HepG2 (cell line): Measurements from ENCODE around the gene VKORC1. TPM values are rescaled to one million over a fixed set of nuclear protein-coding genes. Genes with fewer than 3 reads are reported as not detected.
A peak's percentile ranks its signal among the peaks of the same experiment; 100 is the strongest.

Experiments
- ATAC-seq: fragments of 200-7000 bp; cut with Tn5 transposase; 3 replicates; pipeline ENCODE4 v1.9.1; 2020; ENCODE audit warnings: mild to moderate bottlenecking, moderate library complexity
- BruUV-seq: library from RNA; stranded (reverse); fragments of 400-500 nt; replicated peaks from 2 replicates; lab custom pipeline; 2021; lab: Mats Ljungman, UMichigan
- CTCF ChIA-PET: fragments of 300-600 bp; formaldehyde crosslinking; extraction: SDS; loops from one replicate; lab custom pipeline; 2021; ENCODE audit warnings: low total read pairs, inconsistent platforms, low intra/inter-chr PET ratio; lab: Yijun Ruan, JAX
- POLR2A ChIA-PET: fragments of 350-600 bp; sonication (Branson Sonifier 250); formaldehyde crosslinking; loops from one replicate; lab custom pipeline; 2020; ENCODE audit warnings: antibody characterized with exemption, inconsistent platforms; lab: Yijun Ruan, JAX
- DNase-seq: peaks from one replicate; pipeline ENCODE4 v3.0.0-alpha.2; 2015; ENCODE audit warnings: low spot score
- FAIRE-seq: peaks from 3 replicates; lab custom pipeline; 2011; peaks lifted over from hg19 to GRCh38; lab: Jason Lieb, UNC
- H2AFZ ChIP-seq: one replicate; pipeline ENCODE4 v1.6.1; 2011; ENCODE audit warnings: low read length, inconsistent platforms
- H3K27ac ChIP-seq: fragments of 300-600 bp; 3 replicates; pipeline ENCODE4 v1.8.0; 2011; ENCODE audit warnings: mixed run types, mild to moderate bottlenecking, mixed read lengths, low read length, inconsistent platforms; ENCODE audit not compliant: insufficient read depth; ENCODE audit errors: extremely low read length
- H3K27me3 ChIP-seq, 2 experiments: fragments of 200-600 bp in 1 of 2; 2 replicates in 1 of 2; 3 replicates in 1 of 2; pipeline versions ENCODE4 v1.6.0 to v1.8.0; 2011; ENCODE audit warnings: low read length in 2 of 2, mild to moderate bottlenecking in 2 of 2, moderate library complexity in 2 of 2, inconsistent platforms in 1 of 2; ENCODE audit not compliant: insufficient read depth in 2 of 2, control insufficient read depth in 1 of 2
- H3K36me3 ChIP-seq, 2 experiments: fragments of 200-600 bp in 1 of 2; replicated peaks in 1 of 2; 2 replicates in 1 of 2; 3 replicates in 1 of 2; pipeline versions ENCODE4 v1.5.1 to v1.8.0; 2011; ENCODE audit warnings: low read length in 2 of 2, inconsistent platforms in 1 of 2; ENCODE audit not compliant: insufficient read depth in 2 of 2, control insufficient read depth in 1 of 2
- H3K4me1 ChIP-seq: 2 replicates; pipeline ENCODE4 v1.5.1; 2012; ENCODE audit warnings: low read length, inconsistent platforms; ENCODE audit not compliant: insufficient read depth
- H3K4me2 ChIP-seq: 2 replicates; pipeline ENCODE4 v1.6.0; 2011; ENCODE audit warnings: low read depth, low read length, inconsistent platforms
- H3K4me3 ChIP-seq, 3 experiments: fragments of 200-600 bp in 1 of 3; sonication (generic), shearing (Covaris generic) in 1 of 3; replicated peaks in 1 of 3; 2 replicates each; pipeline ENCODE4 v1.5.1; 2011 to 2016; ENCODE audit warnings: low read length in 3 of 3, inconsistent platforms in 2 of 3, low read depth in 2 of 3, mild to moderate bottlenecking in 2 of 3, control low read depth in 1 of 3, mixed read lengths in 1 of 3; ENCODE audit not compliant: insufficient read depth in 1 of 3
- H3K79me2 ChIP-seq: one replicate; pipeline ENCODE4 v1.6.1; 2011; ENCODE audit warnings: low read length, inconsistent platforms; ENCODE audit not compliant: insufficient read depth
- H3K9ac ChIP-seq: 2 replicates; pipeline ENCODE4 v1.6.0; 2011; ENCODE audit warnings: mild to moderate bottlenecking, low read depth, low read length, inconsistent platforms; ENCODE audit not compliant: insufficient read depth
- H3K9me3 ChIP-seq: 2 replicates; pipeline ENCODE4 v1.5.1; 2012; ENCODE audit warnings: mild to moderate bottlenecking, low read length
- H4K20me1 ChIP-seq: 2 replicates; pipeline ENCODE4 v1.6.0; 2011; ENCODE audit warnings: inconsistent platforms, mild to moderate bottlenecking, low read length, moderate library complexity; ENCODE audit not compliant: insufficient read depth
- ARHGAP35 ChIP-seq: sonication (generic); formaldehyde crosslinking; IDR thresholded peaks from 2 replicates; pipeline ENCODE4 v1.9.0; 2022; ENCODE audit warnings: mild to moderate bottlenecking, inconsistent platforms, moderate library complexity, missing genetic modification reagents, borderline replicate concordance
- NFKB2 ChIP-seq: sonication (generic); formaldehyde crosslinking; IDR thresholded peaks from 2 replicates; pipeline ENCODE4 v1.4.0; 2020; ENCODE audit warnings: missing genetic modification reagents, borderline replicate concordance
- NFYB ChIP-seq: sonication (generic); formaldehyde crosslinking; IDR thresholded peaks from 2 replicates; pipeline ENCODE4 v1.4.0; 2020; ENCODE audit warnings: missing genetic modification reagents
- TBL1XR1 ChIP-seq: fragments of 150-350 bp; IDR thresholded peaks from 2 replicates; pipeline ENCODE4 v1.6.1; 2014; ENCODE audit warnings: borderline replicate concordance, low read length; ENCODE audit not compliant: partially characterized antibody
- ZBTB20 ChIP-seq: sonication (generic); formaldehyde crosslinking; IDR thresholded peaks from 2 replicates; pipeline ENCODE4 v1.8.1; 2023; ENCODE audit warnings: missing genetic modification reagents, low read depth, mild to moderate bottlenecking, borderline replicate concordance
- ZNF225 ChIP-seq: sonication (generic); formaldehyde crosslinking; IDR thresholded peaks from 2 replicates; pipeline ENCODE4 v1.4.0; 2020; ENCODE audit warnings: mild to moderate bottlenecking, missing genetic modification reagents
- ZNF713 ChIP-seq: sonication (generic); formaldehyde crosslinking; IDR thresholded peaks from 2 replicates; pipeline ENCODE4 v1.4.0; 2020; ENCODE audit warnings: mild to moderate bottlenecking, missing genetic modification reagents
- WGBS: methylation state at CpG from one replicate; pipeline ENCODE4 v1.1.6; 2017; ENCODE audit warnings: low lambda C conversion rate; 5-methylcytosine and 5-hydroxymethylcytosine counted together
- in situ Hi-C: cut with HindIII; loops from 2 replicates; pipeline ENCODE4 v1.10.0; 2017; ENCODE audit warnings: low pct_unique_long_range_greater_than_20kb; ENCODE audit not compliant: extremely low pct_ligation_motif_present
- intact Hi-C: fragments of 100-400 bp; cut with micrococcal nuclease; formaldehyde crosslinking; loops from one replicate; pipeline ENCODE4 v1.10.0; 2022; ENCODE audit not compliant: unreplicated experiment
- polyA plus RNA-seq, 8 experiments: library from polyadenylated mRNA; depleted of rRNA in 3 of 8; stranded (reverse) in 7 of 8; unstranded in 1 of 8; fragments of >200 nt; fragmentation: Illumina TruSeq in 4 of 8; extraction: Trizol in 4 of 8; gene quantifications; 2 replicates each; pipeline versions ENCODE4 v1.2.1 to v1.2.3, GENCODE V29; 2011 to 2016; ENCODE audit warnings: low read depth in 4 of 8, missing spikeins in 1 of 8, mixed read lengths in 1 of 8; ENCODE audit not compliant: insufficient read depth in 1 of 8
- total RNA-seq, 5 experiments: library from RNA; depleted of rRNA; stranded (reverse); fragments of >200 nt; fragmentation: Illumina TruSeq; extraction: Trizol; gene quantifications; 2 replicates each; pipeline ENCODE4 v1.2.3, GENCODE V29; 2016; ENCODE audit warnings: low read depth in 1 of 5
- TF ChIP-seq, protein P1 (sequence below): sonication (generic); formaldehyde crosslinking; IDR thresholded peaks from 2 replicates; pipeline ENCODE4 v1.5.0; 2020; ENCODE audit warnings: mild to moderate bottlenecking, missing genetic modification reagents, borderline replicate concordance
- TF ChIP-seq, protein P2 (sequence below): sonication (generic); formaldehyde crosslinking; IDR thresholded peaks from 2 replicates; pipeline ENCODE4 v1.5.0; 2020; ENCODE audit warnings: mild to moderate bottlenecking, missing genetic modification reagents, borderline replicate concordance
- TF ChIP-seq, protein P3 (sequence below): sonication (generic); formaldehyde crosslinking; IDR thresholded peaks from 2 replicates; pipeline ENCODE4 v1.5.0; 2020; ENCODE audit warnings: missing genetic modification reagents

Gene VKORC1
- total and polyA plus RNA-seq, 2 of the 13 experiments (the other 11 are each of a cell fraction or from before 2014, with no cell fraction given) = 141 to 615 TPM

DNA sequence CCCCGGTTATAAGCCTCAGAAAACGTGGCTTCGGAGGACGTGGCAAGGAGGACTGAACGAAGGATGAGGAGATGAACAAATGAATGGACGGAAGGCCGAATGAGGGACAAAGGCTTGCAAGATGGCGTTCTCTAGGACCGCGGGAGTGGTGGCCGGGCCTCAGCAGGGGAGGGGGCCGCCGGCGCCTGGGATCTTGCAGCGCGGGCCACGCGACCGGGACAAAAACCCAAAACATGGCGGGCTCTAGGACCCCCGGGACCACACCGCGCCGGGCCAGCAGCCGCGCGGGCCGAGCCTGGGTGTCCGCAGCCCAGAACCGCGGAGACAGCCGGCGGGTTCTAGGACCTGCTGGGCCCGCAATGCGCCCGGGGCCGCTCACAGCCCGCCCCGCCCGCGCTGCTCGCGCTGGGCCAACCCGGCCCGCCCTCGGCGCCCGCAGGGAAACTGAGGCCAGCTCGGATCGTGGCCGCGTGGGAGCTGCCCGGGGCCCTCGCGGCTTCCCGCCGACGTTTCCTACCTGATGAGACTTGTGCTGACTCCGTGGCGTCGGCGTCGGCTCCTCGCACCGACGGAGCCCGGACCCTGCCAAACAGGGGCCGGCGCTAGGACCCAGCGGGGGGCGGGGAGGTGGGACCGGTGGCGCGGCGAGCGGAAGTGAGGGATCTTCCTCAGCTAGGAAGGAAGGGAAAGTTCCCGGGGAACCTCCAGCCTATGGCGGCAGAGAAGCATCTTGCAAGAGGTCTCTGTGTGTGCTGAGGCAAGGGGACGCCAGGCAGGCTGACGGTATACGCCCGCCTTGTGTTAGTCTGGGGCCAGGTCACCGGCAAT lies 21.2 kb downstream of the VKORC1 start (continued):
- TF ChIP-seq, protein P1, sequence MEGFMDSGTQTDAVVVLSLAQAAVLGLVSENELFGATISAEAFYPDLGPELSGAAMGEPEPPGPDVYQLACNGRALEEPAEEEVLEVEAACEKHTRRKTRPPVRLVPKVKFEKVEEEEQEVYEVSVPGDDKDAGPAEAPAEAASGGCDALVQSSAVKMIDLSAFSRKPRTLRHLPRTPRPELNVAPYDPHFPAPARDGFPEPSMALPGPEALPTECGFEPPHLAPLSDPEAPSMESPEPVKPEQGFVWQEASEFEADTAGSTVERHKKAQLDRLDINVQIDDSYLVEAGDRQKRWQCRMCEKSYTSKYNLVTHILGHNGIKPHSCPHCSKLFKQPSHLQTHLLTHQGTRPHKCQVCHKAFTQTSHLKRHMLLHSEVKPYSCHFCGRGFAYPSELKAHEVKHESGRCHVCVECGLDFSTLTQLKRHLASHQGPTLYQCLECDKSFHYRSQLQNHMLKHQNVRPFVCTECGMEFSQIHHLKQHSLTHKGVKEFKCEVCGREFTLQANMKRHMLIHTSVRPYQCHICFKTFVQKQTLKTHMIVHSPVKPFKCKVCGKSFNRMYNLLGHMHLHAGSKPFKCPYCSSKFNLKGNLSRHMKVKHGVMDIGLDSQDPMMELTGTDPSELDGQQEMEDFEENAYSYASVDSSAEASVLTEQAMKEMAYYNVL = peak; percentile 68; the same call in 1 of the 2 replicates
- TF ChIP-seq NFKB2 (CRISPR knock-in tag) = peak; percentile 69
- TF ChIP-seq ZNF225 (CRISPR knock-in tag) = no peak; the same call in 1 of the 2 replicates
- TF ChIP-seq ZBTB20 (CRISPR knock-in tag) = no peak
- peak; percentile 19 for TF ChIP-seq TBL1XR1
- no peak for TF ChIP-seq ZNF713 (CRISPR knock-in tag)

DNA sequence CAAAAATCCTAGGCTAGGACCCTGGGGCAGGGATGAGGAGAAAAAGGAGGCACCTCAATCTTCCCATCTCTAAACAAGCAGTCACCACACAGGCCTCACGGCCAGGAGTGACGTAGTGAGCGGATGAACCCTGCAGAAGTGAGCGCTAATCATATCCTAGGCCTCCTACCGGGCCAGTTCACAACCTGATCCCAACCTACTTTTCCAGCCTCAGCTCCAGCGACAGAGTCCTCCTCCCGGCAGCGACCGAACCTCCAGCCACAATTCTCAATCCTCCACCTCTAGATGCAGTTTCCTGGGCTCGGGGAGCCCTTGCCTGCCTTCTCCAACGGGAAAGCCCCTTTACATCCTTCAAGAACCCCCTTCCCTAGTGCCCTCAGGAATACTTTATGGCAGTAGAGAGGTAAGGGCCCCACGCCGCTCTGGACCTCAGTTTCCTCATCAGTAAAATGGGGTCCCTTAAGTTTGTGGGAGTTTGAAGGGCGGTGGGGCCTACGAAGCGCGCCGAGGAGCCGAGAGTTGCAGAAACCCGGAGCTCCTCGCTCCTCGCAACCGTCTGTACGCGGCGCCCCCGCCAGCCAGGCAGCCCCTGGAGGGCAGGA lies 22.0 kb downstream of the VKORC1 start:
- Histone ChIP-seq H3K27me3 (no peaks in the 10 kb centered on the region; a peak in 1 of 5 replicates), H3K4me3 (peak overlapping the region; percentile 75 to 97 (median 90)), H3K36me3 (peaks cover 6 to 19% of the 10 kb centered on the region in 2 experiments; a peak in 4 of 5 replicates), H3K79me2 (peaks cover 49% of the 10 kb centered on the region), H3K9me3 (no peaks in the 10 kb centered on the region), H3K27ac (peak overlapping the region; percentile 83), H3K4me1 (peaks cover 22% of the 10 kb centered on the region), H3K9ac (peak overlapping the region; percentile 88), H4K20me1 (no peaks in the 10 kb centered on the region), H3K4me2 (peak overlapping the region; percentile 78), H2AFZ (no peak overlapping the region)
- in situ Hi-C loops = loop anchor here (5.0 kb wide), 2 partner anchors 40 to 85 kb away; partner anchors contain the start of genes HSD3B7 and STX4
- ChIA-PET POLR2A (interaction anchor here (0.7 to 2.4 kb wide), 7 partner anchors 29 to 640 kb away, joined by 3 to 56 read pairs (median 24); partner anchors contain the start of genes FUS, HSD3B7 and KAT8), CTCF (interaction anchor here (1.7 kb wide), 1 partner anchor 87 kb away, joined by 8 read pairs; the partner anchor contains the start of gene HSD3B7)
- FAIRE-seq (no peak), DNase-seq (peak; percentile 27), ATAC-seq (peak; percentile 10)
- intact Hi-C loops = loop anchor here (1.0 to 2.0 kb wide), 2 partner anchors 45 to 46 kb away; partner anchors contain the start of gene KAT8
- no TSS peak for BruUV-seq
- 1% methylated on average over 15 of the region's 27 CpGs for WGBS
- TF ChIP-seq NFYB (no peak), ARHGAP35 (CRISPR knock-in tag) (peak; percentile 83; the same call in 1 of the 2 replicates), ZNF713 (CRISPR knock-in tag) (no peak)
- TF ChIP-seq, protein P2, sequence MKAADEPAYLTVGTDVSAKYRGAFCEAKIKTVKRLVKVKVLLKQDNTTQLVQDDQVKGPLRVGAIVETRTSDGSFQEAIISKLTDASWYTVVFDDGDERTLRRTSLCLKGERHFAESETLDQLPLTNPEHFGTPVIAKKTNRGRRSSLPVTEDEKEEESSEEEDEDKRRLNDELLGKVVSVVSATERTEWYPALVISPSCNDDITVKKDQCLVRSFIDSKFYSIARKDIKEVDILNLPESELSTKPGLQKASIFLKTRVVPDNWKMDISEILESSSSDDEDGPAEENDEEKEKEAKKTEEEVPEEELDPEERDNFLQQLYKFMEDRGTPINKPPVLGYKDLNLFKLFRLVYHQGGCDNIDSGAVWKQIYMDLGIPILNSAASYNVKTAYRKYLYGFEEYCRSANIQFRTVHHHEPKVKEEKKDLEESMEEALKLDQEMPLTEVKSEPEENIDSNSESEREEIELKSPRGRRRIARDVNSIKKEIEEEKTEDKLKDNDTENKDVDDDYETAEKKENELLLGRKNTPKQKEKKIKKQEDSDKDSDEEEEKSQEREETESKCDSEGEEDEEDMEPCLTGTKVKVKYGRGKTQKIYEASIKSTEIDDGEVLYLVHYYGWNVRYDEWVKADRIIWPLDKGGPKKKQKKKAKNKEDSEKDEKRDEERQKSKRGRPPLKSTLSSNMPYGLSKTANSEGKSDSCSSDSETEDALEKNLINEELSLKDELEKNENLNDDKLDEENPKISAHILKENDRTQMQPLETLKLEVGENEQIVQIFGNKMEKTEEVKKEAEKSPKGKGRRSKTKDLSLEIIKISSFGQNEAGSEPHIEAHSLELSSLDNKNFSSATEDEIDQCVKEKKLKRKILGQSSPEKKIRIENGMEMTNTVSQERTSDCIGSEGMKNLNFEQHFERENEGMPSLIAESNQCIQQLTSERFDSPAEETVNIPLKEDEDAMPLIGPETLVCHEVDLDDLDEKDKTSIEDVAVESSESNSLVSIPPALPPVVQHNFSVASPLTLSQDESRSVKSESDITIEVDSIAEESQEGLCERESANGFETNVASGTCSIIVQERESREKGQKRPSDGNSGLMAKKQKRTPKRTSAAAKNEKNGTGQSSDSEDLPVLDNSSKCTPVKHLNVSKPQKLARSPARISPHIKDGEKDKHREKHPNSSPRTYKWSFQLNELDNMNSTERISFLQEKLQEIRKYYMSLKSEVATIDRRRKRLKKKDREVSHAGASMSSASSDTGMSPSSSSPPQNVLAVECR = no peak
- TF ChIP-seq, protein P3, sequence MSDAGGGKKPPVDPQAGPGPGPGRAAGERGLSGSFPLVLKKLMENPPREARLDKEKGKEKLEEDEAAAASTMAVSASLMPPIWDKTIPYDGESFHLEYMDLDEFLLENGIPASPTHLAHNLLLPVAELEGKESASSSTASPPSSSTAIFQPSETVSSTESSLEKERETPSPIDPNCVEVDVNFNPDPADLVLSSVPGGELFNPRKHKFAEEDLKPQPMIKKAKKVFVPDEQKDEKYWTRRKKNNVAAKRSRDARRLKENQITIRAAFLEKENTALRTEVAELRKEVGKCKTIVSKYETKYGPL = peak; percentile 14; the same call in 1 of the 2 replicates
